Measurements from ENCODE around the gene SSC4D.

DNA sequence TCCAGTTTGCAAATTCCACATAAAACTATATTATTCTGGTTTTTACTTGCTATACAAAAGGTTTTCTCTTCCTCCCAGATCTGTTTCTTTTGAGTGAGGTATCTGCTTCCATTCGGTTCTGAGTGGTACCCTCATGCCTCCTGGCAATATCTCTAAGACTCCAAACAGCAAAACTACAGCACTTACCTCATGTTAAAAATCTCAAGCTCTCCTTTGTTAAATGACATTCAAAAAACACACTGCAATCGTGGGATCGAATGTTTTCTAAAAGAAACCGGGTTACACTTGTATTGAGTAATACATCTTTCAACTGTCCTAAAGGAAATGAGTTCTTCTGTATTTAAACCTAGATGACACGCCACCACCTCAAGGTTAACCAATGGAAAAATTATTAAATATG, 61.8 kb downstream of the SSC4D start:
- no peak for TF ChIP-seq POLR2A (IDR thresholded peaks at IDR 0.05)
- TF ChIP-seq POLR2AphosphoS5 (IDR thresholded peaks at IDR 0.05; ENCODE audit: insufficient read depth in 1 of 2, low read depth in 1 of 2): no peak
- TF ChIP-seq, protein P1, sequence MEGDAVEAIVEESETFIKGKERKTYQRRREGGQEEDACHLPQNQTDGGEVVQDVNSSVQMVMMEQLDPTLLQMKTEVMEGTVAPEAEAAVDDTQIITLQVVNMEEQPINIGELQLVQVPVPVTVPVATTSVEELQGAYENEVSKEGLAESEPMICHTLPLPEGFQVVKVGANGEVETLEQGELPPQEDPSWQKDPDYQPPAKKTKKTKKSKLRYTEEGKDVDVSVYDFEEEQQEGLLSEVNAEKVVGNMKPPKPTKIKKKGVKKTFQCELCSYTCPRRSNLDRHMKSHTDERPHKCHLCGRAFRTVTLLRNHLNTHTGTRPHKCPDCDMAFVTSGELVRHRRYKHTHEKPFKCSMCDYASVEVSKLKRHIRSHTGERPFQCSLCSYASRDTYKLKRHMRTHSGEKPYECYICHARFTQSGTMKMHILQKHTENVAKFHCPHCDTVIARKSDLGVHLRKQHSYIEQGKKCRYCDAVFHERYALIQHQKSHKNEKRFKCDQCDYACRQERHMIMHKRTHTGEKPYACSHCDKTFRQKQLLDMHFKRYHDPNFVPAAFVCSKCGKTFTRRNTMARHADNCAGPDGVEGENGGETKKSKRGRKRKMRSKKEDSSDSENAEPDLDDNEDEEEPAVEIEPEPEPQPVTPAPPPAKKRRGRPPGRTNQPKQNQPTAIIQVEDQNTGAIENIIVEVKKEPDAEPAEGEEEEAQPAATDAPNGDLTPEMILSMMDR (IDR thresholded peaks at IDR 0.05): no peak

Measured in vagina (tissue), 2 donors.